Ascending aorta (tissue), 2 donors: ENCODE measurements around the gene CDKN1B. TPM values are rescaled to one million over a fixed set of nuclear protein-coding genes. Genes with fewer than 3 reads are reported as not detected.

Experiments used
- DNase-seq, 2 donors: peaks; one replicate each; pipeline ENCODE4 v3.0.0-alpha.2; 2019; ENCODE audit warnings: low spot score in 2 of 2
- H3K27ac ChIP-seq, 2 donors: fragments of 200-600 bp; sonication (generic); one replicate each; pipeline ENCODE4 v1.5.1; 2016 to 2017; ENCODE audit warnings: mild to moderate bottlenecking in 1 of 2
- H3K27me3 ChIP-seq: fragments of 200-600 bp; sonication (generic); one replicate; pipeline ENCODE4 v1.5.1; 2017
- H3K36me3 ChIP-seq, 2 donors: fragments of 200-600 bp; sonication (generic); one replicate each; pipeline ENCODE4 v1.5.1; 2016
- H3K4me1 ChIP-seq, 2 donors: fragments of 200-600 bp; sonication (generic); one replicate each; pipeline ENCODE4 v1.5.1; 2016 to 2017; ENCODE audit warnings: mild to moderate bottlenecking in 1 of 2
- H3K4me3 ChIP-seq, 2 donors: fragments of 200-600 bp; sonication (generic); one replicate each; pipeline ENCODE4 v1.5.1; 2016 to 2017; ENCODE audit warnings: mild to moderate bottlenecking in 1 of 2
- H3K9me3 ChIP-seq, 2 donors: fragments of 200-600 bp; sonication (generic); one replicate each; pipeline ENCODE4 v1.5.1; 2016
- CTCF ChIP-seq, 3 experiments: fragments of 200-600 bp in 2 of 3; fragments of 450-650 bp in 1 of 3; sonication (generic) in 2 of 3; IDR thresholded peaks; one replicate each; pipeline ENCODE4 v1.5.1; 2016 to 2019; ENCODE audit warnings: antibody characterized with exemption in 3 of 3, mild to moderate bottlenecking in 1 of 3, moderate library complexity in 1 of 3
- intact Hi-C: fragments of 100-400 bp; cut with DNase I; formaldehyde crosslinking; loops from one replicate; pipeline ENCODE4 v1.15.1; 2023
- total RNA-seq: library from RNA; depleted of rRNA; stranded (reverse); fragments of >200 nt; gene quantifications from one replicate; pipeline ENCODE4 v1.1.0, GENCODE V29; 2016

Gene CDKN1B
- total RNA-seq, 1 donor from 2014 or later = 65.1 TPM

GRCh38 chr12:12684375-12685106 is 32.6 kb upstream of the CDKN1B start:
- TF ChIP-seq CTCF (IDR thresholded peaks at IDR 0.05) = no peak
- Histone ChIP-seq H3K9me3 (no peaks in the 10 kb centered on the region), H3K27me3 (no peaks in the 10 kb centered on the region), H3K4me1 (no peaks in the 10 kb centered on the region), H3K4me3 (no peak overlapping the region), H3K27ac (no peak overlapping the region), H3K36me3 (no peaks in the 10 kb centered on the region)
- intact Hi-C loops = no loop called here
- DNase-seq = no peak

GRCh38 chr12:12685305-12685704 is 31.9 kb upstream of the CDKN1B start:
- no peaks in the 10 kb centered on the region for H3K27me3 ChIP-seq
- no peak overlapping the region for H3K27ac ChIP-seq
- DNase-seq = no peak
- H3K9me3 ChIP-seq = no peaks in the 10 kb centered on the region
- H3K4me3 ChIP-seq = no peak overlapping the region
- intact Hi-C loops = no loop called here
- H3K36me3 ChIP-seq = no peaks in the 10 kb centered on the region
- H3K4me1 ChIP-seq = no peaks in the 10 kb centered on the region
- no peak for TF ChIP-seq CTCF (IDR thresholded peaks at IDR 0.05)

GRCh38 chr12:12686472-12686871 is 30.7 kb upstream of the CDKN1B start:
- TF ChIP-seq CTCF (IDR thresholded peaks at IDR 0.05) = no peak
- Histone ChIP-seq H3K27me3 (no peaks in the 10 kb centered on the region), H3K36me3 (no peaks in the 10 kb centered on the region), H3K4me3 (no peak overlapping the region), H3K27ac (no peak overlapping the region), H3K9me3 (no peaks in the 10 kb centered on the region), H3K4me1 (no peaks in the 10 kb centered on the region)
- intact Hi-C loops = no loop called here
- no peak for DNase-seq

GRCh38 chr12:12686925-12687324 is 30.2 kb upstream of the CDKN1B start:
- Histone ChIP-seq H3K4me3 (no peak overlapping the region), H3K4me1 (no peaks in the 10 kb centered on the region), H3K27ac (no peak overlapping the region), H3K9me3 (no peaks in the 10 kb centered on the region), H3K36me3 (no peaks in the 10 kb centered on the region), H3K27me3 (no peaks in the 10 kb centered on the region)
- no peak for DNase-seq
- intact Hi-C loops = no loop called here
- TF ChIP-seq CTCF (IDR thresholded peaks at IDR 0.05) = no peak

- DNase-seq = no peak
- Histone ChIP-seq H3K9me3 (no peaks in the 10 kb centered on the region), H3K4me1 (no peaks in the 10 kb centered on the region), H3K27ac (no peak overlapping the region), H3K27me3 (no peaks in the 10 kb centered on the region), H3K4me3 (no peak overlapping the region), H3K36me3 (no peaks in the 10 kb centered on the region)
- no peak for TF ChIP-seq CTCF (IDR thresholded peaks at IDR 0.05)
- intact Hi-C loops = loop anchor here (10.0 kb wide), 1 partner anchor 245 kb away; no protein-coding TSS in a partner anchor
Observed at GRCh38 chr12:12689647-12690300, 27.4 kb upstream of the CDKN1B start.
